GM19238 (cell line): ENCODE measurements around the gene MYO9A.
A peak's percentile ranks its signal among the peaks of the same experiment; 100 is the strongest.
"Not testable (repeated sequence)": the region's sequence is repeated elsewhere in the genome, so short reads cannot be mapped to it uniquely, and the experiment has no call there.

Experiments used
- DNase-seq: peaks from one replicate; pipeline ENCODE4 v3.0.0; 2011; ENCODE audit warnings: low spot score; ENCODE audit not compliant: insufficient read length

The MYO9A gene

GRCh38 chr15:72092006-72092405 is 25.9 kb downstream of the MYO9A start:
- no peak for DNase-seq

GRCh38 chr15:72086920-72087648 is 30.9 kb downstream of the MYO9A start:
- DNase-seq: no peak

- no peak for DNase-seq
Measured at GRCh38 chr15:72086010-72086697, 31.8 kb downstream of the MYO9A start.

- no peak for DNase-seq
Measured at GRCh38 chr15:72082176-72082575, 35.8 kb downstream of the MYO9A start.

- DNase-seq: peak; percentile 23
Measured at GRCh38 chr15:72078887-72079286, 39.1 kb downstream of the MYO9A start.

GRCh38 chr15:72077950-72078349 is 40.0 kb downstream of the MYO9A start:
- no peak for DNase-seq

- no peak for DNase-seq
Measured at GRCh38 chr15:72074335-72075060, 43.5 kb downstream of the MYO9A start.

- DNase-seq: not testable (repeated sequence)
Measured at GRCh38 chr15:72071448-72071825, 46.5 kb downstream of the MYO9A start.

GRCh38 chr15:72070817-72071447 is 47.0 kb downstream of the MYO9A start:
- DNase-seq: no peak

GRCh38 chr15:72068856-72069255 is 49.1 kb downstream of the MYO9A start:
- DNase-seq: no peak

- DNase-seq: no peak
Measured at GRCh38 chr15:72065801-72066200, 52.1 kb downstream of the MYO9A start.

- no peak for DNase-seq
Measured at GRCh38 chr15:72063186-72063585, 54.8 kb downstream of the MYO9A start.

- no peak for DNase-seq
Measured at GRCh38 chr15:72062319-72062718, 55.6 kb downstream of the MYO9A start.

- no peak for DNase-seq
Measured at GRCh38 chr15:72060687-72061250, 57.2 kb downstream of the MYO9A start.

- no peak for DNase-seq
Measured at GRCh38 chr15:72058585-72058984, 59.4 kb downstream of the MYO9A start.

GRCh38 chr15:72057548-72058091 is 60.3 kb downstream of the MYO9A start:
- DNase-seq: no peak

GRCh38 chr15:72056217-72056616 is 61.7 kb downstream of the MYO9A start:
- not testable (repeated sequence) for DNase-seq

GRCh38 chr15:72053297-72053696 is 64.7 kb downstream of the MYO9A start:
- not testable (repeated sequence) for DNase-seq

GRCh38 chr15:72050700-72051099 is 67.2 kb downstream of the MYO9A start:
- no peak for DNase-seq

- DNase-seq: no peak
Measured at GRCh38 chr15:72047020-72047419, 70.9 kb downstream of the MYO9A start.

- DNase-seq: no peak
Measured at GRCh38 chr15:72044956-72045355, 73.0 kb downstream of the MYO9A start.
